CD14-positive monocyte (primary cell): ENCODE results near the gene FBXO46. TPM values are rescaled to one million over a fixed set of nuclear protein-coding genes. Genes with fewer than 3 reads are reported as not detected.

Experiments
- DNase-seq, 3 donors: peaks; one replicate each; pipeline ENCODE4 v3.0.0-alpha.2; 2011 to 2022
- H2AFZ ChIP-seq: 2 replicates; pipeline ENCODE4 v1.6.0; 2012; ENCODE audit warnings: mild to moderate bottlenecking, low read depth, low read length, inconsistent platforms; ENCODE audit not compliant: insufficient read depth, poor library complexity, severe bottlenecking
- H3K27ac ChIP-seq, 2 donors: 1 replicate in 1 of 2; 2 replicates in 1 of 2; pipeline ENCODE4 v1.5.1; 2012 to 2013; ENCODE audit warnings: low read length in 2 of 2, control low read depth in 1 of 2, inconsistent platforms in 1 of 2, low read depth in 1 of 2, mild to moderate bottlenecking in 1 of 2
- H3K27me3 ChIP-seq, 2 donors: one replicate each; pipeline versions ENCODE4 v1.6.0 to v1.6.1; 2011 to 2013; ENCODE audit warnings: low read length in 2 of 2; ENCODE audit not compliant: control insufficient read depth in 2 of 2, insufficient read depth in 2 of 2
- H3K36me3 ChIP-seq, 2 donors: replicated peaks in 1 of 2; 1 replicate in 1 of 2; 2 replicates in 1 of 2; pipeline versions ENCODE4 v1.5.1 to v1.6.1; 2012 to 2013; ENCODE audit warnings: low read length in 2 of 2, control low read depth in 1 of 2, inconsistent platforms in 1 of 2, mild to moderate bottlenecking in 1 of 2; ENCODE audit not compliant: insufficient read depth in 2 of 2, control insufficient read depth in 1 of 2
- H3K4me1 ChIP-seq, 2 donors: 1 replicate in 1 of 2; 2 replicates in 1 of 2; pipeline versions ENCODE4 v1.5.1 to v1.6.1; 2012 to 2013; ENCODE audit warnings: low read length in 2 of 2, control low read depth in 1 of 2, inconsistent platforms in 1 of 2, mild to moderate bottlenecking in 1 of 2, moderate library complexity in 1 of 2; ENCODE audit not compliant: insufficient read depth in 2 of 2, control insufficient read depth in 1 of 2
- H3K4me2 ChIP-seq: replicated peaks from 2 replicates; pipeline ENCODE3; 2012; ENCODE audit warnings: low read length, moderate library complexity, mild to moderate bottlenecking; ENCODE audit not compliant: poor library complexity, severe bottlenecking; ENCODE audit errors: extremely low read depth
- H3K4me3 ChIP-seq, 3 experiments: fragments of 200-600 bp in 1 of 3; sonication (generic) in 1 of 3; replicated peaks in 1 of 3; 1 replicate in 2 of 3; 2 replicates in 1 of 3; pipeline ENCODE4 v1.5.1; 2011 to 2013; ENCODE audit warnings: low read length in 3 of 3, mild to moderate bottlenecking in 3 of 3, control low read depth in 2 of 3, low read depth in 2 of 3, inconsistent platforms in 1 of 3, moderate library complexity in 1 of 3
- H3K79me2 ChIP-seq: 2 replicates; pipeline ENCODE4 v1.6.0; 2012; ENCODE audit warnings: mild to moderate bottlenecking, control low read depth, inconsistent platforms, low read length, moderate library complexity; ENCODE audit not compliant: insufficient read depth
- H3K9ac ChIP-seq: 2 replicates; pipeline ENCODE4 v1.6.0; 2017; ENCODE audit warnings: low read length, mild to moderate bottlenecking; ENCODE audit not compliant: insufficient read depth, poor library complexity, severe bottlenecking
- H3K9me3 ChIP-seq, 2 donors: replicated peaks in 1 of 2; 1 replicate in 1 of 2; 2 replicates in 1 of 2; pipeline versions ENCODE4 v1.5.1 to v1.6.1; 2012 to 2013; ENCODE audit warnings: low read length in 2 of 2, control low read depth in 1 of 2; ENCODE audit not compliant: control insufficient read depth in 1 of 2, insufficient read depth in 1 of 2
- H4K20me1 ChIP-seq: 2 replicates; pipeline ENCODE4 v1.6.0; 2012; ENCODE audit warnings: mild to moderate bottlenecking, low read length, control low read depth, moderate library complexity; ENCODE audit not compliant: insufficient read depth
- H3K27ac Mint-ChIP-seq, 7 donors: one replicate each; pipeline ENCODE4 v1.8.0; 2020; ENCODE audit warnings: mild to moderate bottlenecking in 7 of 7, mixed read lengths in 7 of 7, moderate library complexity in 6 of 7, inconsistent platforms in 2 of 7
- H3K27me3 Mint-ChIP-seq, 3 donors: one replicate each; pipeline ENCODE4 v1.8.0; 2021 to 2022; ENCODE audit warnings: low read depth in 3 of 3, mild to moderate bottlenecking in 3 of 3, mixed read lengths in 3 of 3, moderate library complexity in 3 of 3, inconsistent platforms in 1 of 3
- H3K36me3 Mint-ChIP-seq, 2 donors: one replicate each; pipeline ENCODE4 v1.8.0; 2020; ENCODE audit warnings: mixed read lengths in 2 of 2, inconsistent platforms in 1 of 2, mild to moderate bottlenecking in 1 of 2
- H3K4me1 Mint-ChIP-seq: one replicate; pipeline ENCODE4 v1.8.0; 2020; ENCODE audit warnings: mild to moderate bottlenecking, mixed read lengths
- H3K4me3 Mint-ChIP-seq, 2 donors: one replicate each; pipeline ENCODE4 v1.8.0; 2020; ENCODE audit warnings: mild to moderate bottlenecking in 2 of 2, mixed read lengths in 2 of 2, moderate library complexity in 1 of 2
- H3K9me3 Mint-ChIP-seq, 7 donors: one replicate each; pipeline ENCODE4 v1.8.0; 2020 to 2022; ENCODE audit warnings: mixed read lengths in 7 of 7, mild to moderate bottlenecking in 6 of 7, moderate library complexity in 6 of 7, inconsistent platforms in 2 of 7
- WGBS: methylation state at CpG from one replicate; pipeline ENCODE4 v1.1.5; 2013; ENCODE audit warnings: missing lambda C conversion rate; ENCODE audit not compliant: insufficient coverage; 5-methylcytosine and 5-hydroxymethylcytosine counted together
- intact Hi-C, 2 donors: fragments of 100-400 bp; cut with micrococcal nuclease; formaldehyde crosslinking; loops; one replicate each; pipeline versions ENCODE4 v1.15.0 to v1.15.1; 2023
- polyA plus RNA-seq, 3 donors: library from polyadenylated mRNA; depleted of rRNA in 1 of 3; unstranded in 2 of 3; stranded (reverse) in 1 of 3; fragments of 300-500 nt in 2 of 3; fragments of >200 nt in 1 of 3; fragmentation: Illumina TruSeq in 2 of 3; gene quantifications; 1 replicate in 2 of 3; 2 replicates in 1 of 3; pipeline ENCODE4 v1.2.3, GENCODE V29; 2012 to 2021
- TF ChIP-seq, protein P1 (sequence below): fragments of 200-600 bp; IDR thresholded peaks from one replicate; pipeline ENCODE4 v1.8.0; 2022; ENCODE audit warnings: antibody characterized with exemption, mild to moderate bottlenecking

FBXO46 gene
- polyA plus RNA-seq, 3 donors = 3.8 to 6.8 (median 5.5) TPM

DNA sequence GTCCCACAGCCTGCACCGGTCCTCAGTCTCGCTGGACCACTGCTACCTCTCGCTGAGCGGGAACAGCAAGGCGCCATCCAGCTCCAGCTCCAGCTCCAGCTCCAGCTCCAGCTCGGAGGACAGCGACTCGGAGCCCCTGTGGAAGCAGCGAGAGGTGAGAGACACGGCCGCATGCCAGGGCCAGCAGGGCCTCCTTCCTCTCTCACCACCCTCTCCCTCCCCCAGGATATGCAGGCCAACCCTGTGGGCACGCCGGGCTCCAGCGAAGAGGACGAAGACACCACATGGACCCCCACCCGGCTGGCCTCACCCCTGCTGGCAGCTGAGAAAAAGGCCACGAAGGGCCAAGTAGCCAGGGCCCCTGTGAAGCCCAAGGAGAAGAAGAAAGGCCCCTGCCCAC is 31.0 kb upstream of the FBXO46 start:
- Histone ChIP-seq H3K9ac (no peak overlapping the region), H3K4me2 (no peak overlapping the region), H3K4me3 (no peak overlapping the region), H2AFZ (no peak overlapping the region), H3K4me1 (no peaks in the 10 kb centered on the region), H3K27ac (no peak overlapping the region), H3K36me3 (no peaks in the 10 kb centered on the region), H3K27me3 (peaks cover 4 to 47% of the 10 kb centered on the region in 2 donors), H3K79me2 (no peaks in the 10 kb centered on the region), H3K9me3 (peaks cover 0 to 1% of the 10 kb centered on the region in 2 donors), H4K20me1 (no peaks in the 10 kb centered on the region)
- H3K4me3 Mint-ChIP-seq = no peak overlapping the region
- no peaks in the 10 kb centered on the region for H3K36me3 Mint-ChIP-seq
- peaks cover 57 to 79% (median 61%) of the 10 kb centered on the region in 3 donors for H3K27me3 Mint-ChIP-seq
- no peaks in the 10 kb centered on the region for H3K4me1 Mint-ChIP-seq
- TF ChIP-seq, protein P1, sequence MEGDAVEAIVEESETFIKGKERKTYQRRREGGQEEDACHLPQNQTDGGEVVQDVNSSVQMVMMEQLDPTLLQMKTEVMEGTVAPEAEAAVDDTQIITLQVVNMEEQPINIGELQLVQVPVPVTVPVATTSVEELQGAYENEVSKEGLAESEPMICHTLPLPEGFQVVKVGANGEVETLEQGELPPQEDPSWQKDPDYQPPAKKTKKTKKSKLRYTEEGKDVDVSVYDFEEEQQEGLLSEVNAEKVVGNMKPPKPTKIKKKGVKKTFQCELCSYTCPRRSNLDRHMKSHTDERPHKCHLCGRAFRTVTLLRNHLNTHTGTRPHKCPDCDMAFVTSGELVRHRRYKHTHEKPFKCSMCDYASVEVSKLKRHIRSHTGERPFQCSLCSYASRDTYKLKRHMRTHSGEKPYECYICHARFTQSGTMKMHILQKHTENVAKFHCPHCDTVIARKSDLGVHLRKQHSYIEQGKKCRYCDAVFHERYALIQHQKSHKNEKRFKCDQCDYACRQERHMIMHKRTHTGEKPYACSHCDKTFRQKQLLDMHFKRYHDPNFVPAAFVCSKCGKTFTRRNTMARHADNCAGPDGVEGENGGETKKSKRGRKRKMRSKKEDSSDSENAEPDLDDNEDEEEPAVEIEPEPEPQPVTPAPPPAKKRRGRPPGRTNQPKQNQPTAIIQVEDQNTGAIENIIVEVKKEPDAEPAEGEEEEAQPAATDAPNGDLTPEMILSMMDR = no peak
- H3K9me3 Mint-ChIP-seq = peaks cover 0 to 6% (median 0%) of the 10 kb centered on the region in 7 donors
- WGBS = 91% methylated on average over 17 of the region's 17 CpGs
- intact Hi-C loops = no loop called here
- no peak overlapping the region for H3K27ac Mint-ChIP-seq
- no peak for DNase-seq

DNA sequence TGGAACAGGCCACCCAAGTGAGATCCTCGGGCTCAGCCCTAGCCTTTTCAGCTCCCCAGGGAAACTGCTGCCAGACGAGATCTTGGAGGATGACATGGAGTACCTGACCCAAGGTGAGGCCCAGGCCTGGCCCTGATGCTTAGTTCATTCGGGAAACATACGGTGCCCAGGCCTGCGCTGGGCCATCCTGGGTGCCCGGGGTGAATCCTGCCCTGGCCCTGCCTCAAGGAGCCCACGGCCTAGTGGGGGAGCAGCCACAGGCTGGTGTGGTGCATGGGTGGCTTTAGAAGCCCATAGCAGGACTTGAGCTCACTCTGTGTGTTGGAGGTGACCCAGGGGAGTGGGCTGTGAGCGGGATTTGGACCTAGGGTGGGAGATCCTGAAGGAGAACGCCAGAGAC is 28.2 kb upstream of the FBXO46 start:
- no peak for DNase-seq
- H3K9me3 Mint-ChIP-seq = peaks cover 0 to 4% (median 0%) of the 10 kb centered on the region in 7 donors
- peaks cover 0 to 21% of the 10 kb centered on the region in 2 donors for H3K27me3 ChIP-seq
- intact Hi-C loops = no loop called here
- no peaks in the 10 kb centered on the region for H4K20me1 ChIP-seq
- no peaks in the 10 kb centered on the region for H3K4me1 ChIP-seq
- H3K27ac Mint-ChIP-seq = no peak overlapping the region
- WGBS = 90% methylated on average over 9 of the region's 9 CpGs
- H3K36me3 ChIP-seq = no peaks in the 10 kb centered on the region
- H3K9ac ChIP-seq = no peak overlapping the region
- peaks cover 44 to 66% (median 50%) of the 10 kb centered on the region in 3 donors for H3K27me3 Mint-ChIP-seq
- no peaks in the 10 kb centered on the region for H3K4me1 Mint-ChIP-seq
- no peaks in the 10 kb centered on the region for H3K36me3 Mint-ChIP-seq
- TF ChIP-seq, protein P1 = no peak
- H3K9me3 ChIP-seq = no peaks in the 10 kb centered on the region
- H3K4me3 Mint-ChIP-seq = no peak overlapping the region
- H3K79me2 ChIP-seq = no peaks in the 10 kb centered on the region
- H3K27ac ChIP-seq = no peak overlapping the region
- no peak overlapping the region for H2AFZ ChIP-seq
- H3K4me2 ChIP-seq = no peak overlapping the region
- no peak overlapping the region for H3K4me3 ChIP-seq
